ENCODE measurements around the gene ZNF778.

- TF ChIP-seq REST (IDR thresholded peaks at IDR 0.05; ENCODE audit: insufficient read depth in 1 of 2, low read depth in 2 of 2, low read length in 2 of 2) (no peak), POLR2AphosphoS5 (IDR thresholded peaks at IDR 0.05; ENCODE audit: low read depth, low read length) (peak; percentile 82)
These were observed at the start of gene ZNF778 for GRCh38 chr16:89217388-89218191.
